GM21526 (cell line): ENCODE results near the gene ZCWPW1.

Experiments used
- ATAC-seq: cut with Tn5 transposase; IDR thresholded peaks from one replicate; pipeline ENCODE4 v1.9.1; 2021; ENCODE audit warnings: moderate library complexity; ENCODE audit not compliant: unreplicated experiment, low FRiP score

ZCWPW1 gene

GRCh38 chr7:100428199-100428966 lies at the start of gene ZCWPW1:
Gene ZCWPW1, minus strand, starts transcription at chr7:100428703. Its CDS starts 8,054 bp downstream, at chr7:100420649.
- ATAC-seq = peak; percentile 48

- ATAC-seq = no peak
Measured at GRCh38 chr7:100477871-100478267, 49.4 kb upstream of the ZCWPW1 start.

GRCh38 chr7:100476903-100477870 lies 48.7 kb upstream of the ZCWPW1 start:
- no peak for ATAC-seq

- no peak for ATAC-seq
Measured at GRCh38 chr7:100476101-100476780, 47.7 kb upstream of the ZCWPW1 start.

GRCh38 chr7:100475549-100475948 lies 47.0 kb upstream of the ZCWPW1 start:
- no peak for ATAC-seq

GRCh38 chr7:100472854-100473499 lies 44.5 kb upstream of the ZCWPW1 start:
- no peak for ATAC-seq

- no peak for ATAC-seq
Measured at GRCh38 chr7:100472121-100472851, 43.8 kb upstream of the ZCWPW1 start.

- ATAC-seq = no peak
Measured at GRCh38 chr7:100471021-100471420, 42.5 kb upstream of the ZCWPW1 start.

- ATAC-seq = no peak
Measured at GRCh38 chr7:100469227-100470044, 40.9 kb upstream of the ZCWPW1 start.

- ATAC-seq = no peak
Measured at GRCh38 chr7:100467638-100468373, 39.3 kb upstream of the ZCWPW1 start.

GRCh38 chr7:100466653-100467605 lies 38.4 kb upstream of the ZCWPW1 start:
- ATAC-seq = no peak

- no peak for ATAC-seq
Measured at GRCh38 chr7:100465702-100466311, 37.3 kb upstream of the ZCWPW1 start.

- ATAC-seq = no peak
Measured at GRCh38 chr7:100465299-100465698, 36.8 kb upstream of the ZCWPW1 start.

GRCh38 chr7:100464791-100465190 lies 36.3 kb upstream of the ZCWPW1 start:
- no peak for ATAC-seq

- ATAC-seq = no peak
Measured at GRCh38 chr7:100464210-100464660, 35.7 kb upstream of the ZCWPW1 start, which contains the start of gene SPACDR. Gene SPACDR, minus strand, starts transcription at chr7:100464260. Its CDS starts 235 bp downstream, at chr7:100464025.

- ATAC-seq = no peak
Measured at GRCh38 chr7:100457033-100457432, 28.5 kb upstream of the ZCWPW1 start.
